ENCODE measurements around the gene RGS14.

The RGS14 gene, protein sequence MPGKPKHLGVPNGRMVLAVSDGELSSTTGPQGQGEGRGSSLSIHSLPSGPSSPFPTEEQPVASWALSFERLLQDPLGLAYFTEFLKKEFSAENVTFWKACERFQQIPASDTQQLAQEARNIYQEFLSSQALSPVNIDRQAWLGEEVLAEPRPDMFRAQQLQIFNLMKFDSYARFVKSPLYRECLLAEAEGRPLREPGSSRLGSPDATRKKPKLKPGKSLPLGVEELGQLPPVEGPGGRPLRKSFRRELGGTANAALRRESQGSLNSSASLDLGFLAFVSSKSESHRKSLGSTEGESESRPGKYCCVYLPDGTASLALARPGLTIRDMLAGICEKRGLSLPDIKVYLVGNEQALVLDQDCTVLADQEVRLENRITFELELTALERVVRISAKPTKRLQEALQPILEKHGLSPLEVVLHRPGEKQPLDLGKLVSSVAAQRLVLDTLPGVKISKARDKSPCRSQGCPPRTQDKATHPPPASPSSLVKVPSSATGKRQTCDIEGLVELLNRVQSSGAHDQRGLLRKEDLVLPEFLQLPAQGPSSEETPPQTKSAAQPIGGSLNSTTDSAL

DNA sequence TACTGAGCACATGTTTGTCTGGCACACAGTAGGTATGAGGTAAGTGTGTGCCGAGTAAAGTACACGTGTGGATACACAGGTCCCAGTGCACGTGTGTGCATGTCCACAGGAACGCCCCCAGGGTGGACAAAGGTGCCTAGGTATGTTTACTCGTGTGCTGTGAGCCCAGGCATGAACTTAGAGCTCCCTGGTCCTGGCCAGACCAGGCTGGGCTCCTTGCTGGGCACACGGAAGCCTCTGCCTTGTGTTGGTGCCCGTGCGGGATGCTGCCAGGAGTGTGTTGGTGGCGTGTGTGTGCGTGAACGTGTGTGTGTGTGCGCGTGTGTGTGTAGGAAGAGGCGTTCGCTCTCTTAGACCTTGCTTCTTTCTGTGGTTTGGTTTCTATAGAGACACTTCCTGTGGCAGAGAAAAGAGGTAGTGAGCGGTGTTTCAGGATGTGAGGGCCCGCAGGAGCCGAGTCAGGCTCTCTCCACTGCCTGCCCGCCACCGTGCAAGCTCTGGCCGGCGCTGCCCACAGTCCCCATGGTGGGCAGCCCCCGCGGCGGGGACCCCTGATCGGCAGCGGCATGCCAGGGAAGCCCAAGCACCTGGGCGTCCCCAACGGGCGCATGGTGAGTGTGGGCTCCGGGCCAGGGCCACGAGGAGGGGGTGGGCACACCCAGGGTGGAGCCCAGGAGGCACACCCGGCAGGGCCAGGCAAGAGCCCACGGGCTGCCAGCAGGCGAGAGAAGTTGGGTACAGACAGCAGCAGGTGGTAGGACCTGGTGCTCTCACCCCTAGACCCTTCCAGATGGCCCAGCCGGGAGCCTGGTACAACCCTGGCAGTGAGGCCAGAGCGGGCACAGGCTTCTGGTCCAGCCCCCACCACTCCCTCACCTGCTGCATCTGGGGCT, at the start of gene RGS14:
TSS of gene RGS14 (plus strand) at position 466 of the 893 bp plus-strand sequence. CDS start at position 567, 101 bp downstream.
- DNase-seq, result peak; percentile 82

DNA sequence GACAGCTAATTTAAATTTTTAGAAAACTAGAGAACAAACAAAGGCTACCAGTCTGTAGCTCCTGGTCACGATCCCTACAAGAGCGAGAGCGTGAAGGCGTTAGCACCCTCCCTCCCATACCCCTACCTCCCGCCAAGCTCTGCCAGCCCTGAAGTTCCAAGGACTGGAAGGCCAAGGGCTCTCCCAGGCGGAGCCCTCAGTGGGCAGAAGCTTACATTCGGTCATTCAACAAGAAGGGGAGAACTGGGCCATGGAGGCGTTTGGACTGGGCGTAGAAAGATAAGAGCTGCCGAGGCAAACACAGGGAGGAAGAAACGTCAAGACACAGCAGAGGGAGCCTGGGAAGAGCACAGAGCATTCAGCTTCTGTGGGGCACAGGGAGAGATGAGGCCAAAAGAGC, 49.0 kb upstream of the RGS14 start:
- no peak for DNase-seq

- DNase-seq, result peak; percentile 81
These were observed 48.2 kb upstream of the RGS14 start for GRCh38 chr5:177309351-177310191.

DNA sequence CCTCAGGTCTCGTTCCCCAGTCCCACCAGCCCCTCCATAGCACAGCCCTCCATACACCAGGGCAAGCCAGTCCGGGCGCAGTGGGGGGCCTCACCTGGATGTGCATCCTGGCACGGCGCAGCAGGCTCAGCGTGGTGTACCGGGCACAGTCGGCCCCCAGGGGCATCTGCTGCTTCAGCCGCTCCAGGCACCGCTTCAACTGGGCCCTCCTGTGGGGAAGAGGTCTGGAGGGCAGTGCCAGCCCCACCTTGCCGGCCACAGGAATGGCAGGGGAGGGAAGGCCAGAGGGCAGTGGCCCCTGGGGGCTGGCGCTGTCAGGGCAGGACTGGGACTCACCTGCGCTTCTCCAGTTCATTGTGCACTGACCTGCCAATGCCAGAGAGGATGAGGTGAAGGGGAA, 47.4 kb upstream of the RGS14 start:
- DNase-seq, result no peak

DNA sequence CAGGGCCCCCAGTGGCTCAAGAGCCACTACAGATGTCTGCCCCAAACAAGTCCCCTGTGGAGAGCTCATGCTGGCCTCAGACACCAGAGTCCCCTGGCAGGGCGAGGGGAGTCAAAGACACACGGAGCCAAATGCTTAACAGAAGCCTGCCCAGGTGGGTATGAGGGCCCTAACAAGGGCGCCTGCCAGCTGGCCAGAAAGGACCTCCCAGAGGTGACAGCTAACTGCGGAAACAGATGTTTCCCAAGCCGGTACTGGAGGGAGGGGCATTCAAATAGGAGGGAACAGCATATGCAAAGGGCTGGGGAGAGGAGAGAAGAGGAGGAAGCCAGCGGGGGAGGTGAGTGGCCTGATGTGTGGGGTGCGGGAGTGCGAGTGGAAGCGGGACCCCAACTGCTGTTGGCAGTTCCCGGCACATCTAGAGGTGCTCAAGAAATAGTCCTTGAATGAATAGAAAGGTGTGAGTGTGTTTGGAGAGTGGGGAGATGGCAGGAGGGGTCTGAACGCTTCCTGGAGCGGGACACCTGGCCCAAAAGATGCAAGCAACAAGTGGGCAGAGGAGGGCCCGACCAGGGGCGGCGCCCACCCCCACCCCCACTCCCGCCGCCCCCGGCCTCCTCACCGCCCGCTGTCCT, 46.9 kb upstream of the RGS14 start:
- DNase-seq, result peak; percentile 31

GRCh38 chr5:177311392-177311722, 46.4 kb upstream of the RGS14 start:
- no peak for DNase-seq

DNA sequence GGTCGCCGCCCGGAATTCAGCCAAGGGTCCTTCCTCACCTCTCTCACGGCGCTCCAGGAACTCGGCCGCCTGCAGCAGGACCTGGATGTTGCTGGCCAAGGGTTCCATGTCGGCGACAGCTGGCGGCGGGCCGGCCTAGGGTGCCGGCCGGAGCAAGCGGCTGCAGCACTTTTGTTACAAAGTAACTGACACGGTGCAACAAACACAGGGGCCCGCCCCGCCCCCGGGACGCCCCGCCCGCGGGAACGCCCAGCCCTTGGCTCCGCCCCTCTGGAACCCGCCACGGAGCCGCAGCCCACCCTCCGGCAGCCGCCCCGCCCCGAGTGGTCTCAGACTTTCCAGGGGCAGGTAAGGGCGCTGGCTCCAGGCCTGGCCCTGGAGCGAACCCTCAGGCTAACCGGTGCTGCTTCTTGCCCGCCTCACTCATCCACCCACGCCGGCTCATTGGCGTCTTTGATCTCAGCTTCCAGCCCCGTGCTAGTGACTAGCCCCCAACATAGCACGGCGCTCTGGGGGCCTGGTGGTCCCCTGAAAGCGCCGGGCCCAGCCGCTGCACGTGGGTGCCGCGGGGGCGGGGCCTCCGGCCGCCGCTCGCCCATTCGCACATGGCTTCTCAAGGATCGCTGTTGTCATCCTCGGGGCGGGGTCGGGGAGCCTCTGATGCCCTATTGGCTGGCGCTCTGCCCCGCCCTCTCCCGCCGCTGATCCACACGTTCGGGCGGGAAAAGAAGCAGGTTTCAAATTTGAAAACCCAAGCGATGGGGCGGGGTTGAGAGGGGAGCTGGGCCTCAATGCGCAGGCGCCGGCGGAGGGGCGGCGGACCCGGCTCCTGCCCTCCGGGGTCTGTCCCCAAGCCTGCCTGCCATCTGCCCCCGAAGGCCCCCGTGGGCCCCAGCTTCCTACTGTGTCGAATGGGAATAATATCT, 45.7 kb upstream of the RGS14 start, which contains the start of gene MXD3:
TSS of gene MXD3 (minus strand) at position 176 of the 926 bp plus-strand sequence. CDS start at position 108, 68 bp downstream.
- DNase-seq, result peak; percentile 98

DNA sequence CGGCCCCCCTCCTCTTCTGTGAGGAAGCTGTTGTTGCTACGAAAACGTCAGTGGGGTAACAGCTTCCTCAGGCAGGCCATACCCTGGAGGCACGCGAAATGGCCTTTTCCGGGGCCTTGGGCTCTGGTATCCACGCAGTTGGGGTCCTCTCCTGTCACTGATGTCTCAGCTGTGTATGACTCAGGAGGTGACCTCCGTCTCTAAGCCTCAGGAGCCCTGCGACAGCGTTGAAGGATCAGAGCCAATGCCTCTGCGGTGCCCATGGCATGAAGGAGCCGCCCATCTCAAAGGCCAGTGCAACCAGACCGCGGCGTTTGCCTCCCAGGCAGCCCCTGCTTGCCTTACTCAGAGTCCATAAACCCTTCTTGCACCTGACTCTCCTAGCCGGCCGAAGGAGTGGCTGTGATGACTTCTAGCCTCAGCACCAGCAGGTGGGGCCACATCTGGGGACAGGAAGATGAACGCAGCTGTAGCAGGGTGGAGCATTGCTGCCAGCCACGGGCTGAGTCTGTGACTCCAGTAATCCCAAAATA, 45.0 kb upstream of the RGS14 start:
- peak; percentile 31 for DNase-seq

GRCh38 chr5:177313561-177314259, 44.0 kb upstream of the RGS14 start:
- DNase-seq, result no peak

DNA sequence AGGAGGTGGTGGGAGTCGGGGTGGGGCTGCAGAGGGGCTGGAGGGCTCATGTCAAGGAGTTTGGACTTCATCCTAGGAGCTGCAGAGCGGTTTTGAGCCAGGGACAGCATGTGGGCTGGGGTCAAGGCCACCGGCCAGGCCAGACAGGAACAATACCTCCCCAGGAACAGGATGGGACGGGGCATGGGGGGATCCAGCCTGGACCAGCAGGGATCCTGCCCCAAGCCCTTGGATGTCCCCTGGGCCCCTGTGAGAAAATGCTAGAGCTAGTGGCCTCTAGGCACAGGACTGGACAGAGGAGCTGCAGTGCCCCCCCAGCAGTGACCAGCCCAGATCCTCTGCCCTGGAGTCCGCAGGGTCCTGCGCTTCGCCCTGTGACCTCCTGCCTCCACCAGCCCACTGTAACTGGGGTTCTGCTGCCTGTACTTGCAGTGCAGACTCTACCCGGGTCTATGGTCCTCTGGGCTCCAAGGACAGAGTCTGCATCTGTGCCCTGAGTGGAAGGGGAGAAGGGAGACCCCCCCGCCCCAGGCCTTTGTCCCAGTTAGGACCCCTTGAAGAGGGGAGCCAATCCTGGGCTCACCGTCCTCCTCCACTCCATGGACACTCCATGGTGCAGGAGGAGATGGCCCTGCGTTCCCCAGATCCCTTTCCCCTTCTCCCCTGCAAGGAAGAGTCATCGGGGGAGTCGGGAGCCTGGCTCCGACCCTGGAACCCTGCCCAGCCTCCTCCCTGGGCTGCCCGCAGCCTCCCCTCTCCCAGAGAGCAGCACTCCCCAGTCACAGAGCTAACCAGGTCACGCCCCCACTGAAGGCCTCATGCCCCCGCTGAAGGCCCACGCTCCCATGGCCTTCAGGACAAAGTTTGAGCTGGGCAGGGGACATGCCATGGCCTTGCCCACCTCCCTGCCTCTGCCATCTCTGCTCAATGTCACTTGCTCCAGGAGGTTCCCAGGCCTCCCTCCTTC, 43.1 kb upstream of the RGS14 start:
- DNase-seq, result no peak

DNA sequence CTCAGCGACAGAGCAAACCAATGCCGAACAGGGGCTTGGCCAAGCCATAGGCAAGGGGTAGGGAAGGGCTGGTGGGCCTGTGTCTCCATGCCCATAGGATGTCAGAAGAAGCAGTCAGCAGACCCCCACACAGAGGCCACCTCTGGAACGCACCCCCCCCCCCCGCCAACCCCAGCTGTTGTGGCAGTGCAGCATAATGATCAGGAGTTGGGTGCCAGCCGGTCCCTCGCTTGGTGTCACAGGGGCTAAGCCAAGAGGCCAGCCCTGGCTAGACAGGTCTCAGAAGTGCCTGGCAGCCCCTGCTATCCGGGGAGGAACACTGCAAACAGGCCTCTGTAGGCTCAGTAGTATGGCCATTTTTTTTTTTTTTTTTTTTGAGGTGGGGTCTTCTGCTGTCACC, 42.3 kb upstream of the RGS14 start:
- DNase-seq, result no peak

GRCh38 chr5:177316005-177316404, 41.7 kb upstream of the RGS14 start:
- DNase-seq, result no peak

- DNase-seq, result peak; percentile 86
These were observed 39.8 kb upstream of the RGS14 start for GRCh38 chr5:177317959-177318377.

DNA sequence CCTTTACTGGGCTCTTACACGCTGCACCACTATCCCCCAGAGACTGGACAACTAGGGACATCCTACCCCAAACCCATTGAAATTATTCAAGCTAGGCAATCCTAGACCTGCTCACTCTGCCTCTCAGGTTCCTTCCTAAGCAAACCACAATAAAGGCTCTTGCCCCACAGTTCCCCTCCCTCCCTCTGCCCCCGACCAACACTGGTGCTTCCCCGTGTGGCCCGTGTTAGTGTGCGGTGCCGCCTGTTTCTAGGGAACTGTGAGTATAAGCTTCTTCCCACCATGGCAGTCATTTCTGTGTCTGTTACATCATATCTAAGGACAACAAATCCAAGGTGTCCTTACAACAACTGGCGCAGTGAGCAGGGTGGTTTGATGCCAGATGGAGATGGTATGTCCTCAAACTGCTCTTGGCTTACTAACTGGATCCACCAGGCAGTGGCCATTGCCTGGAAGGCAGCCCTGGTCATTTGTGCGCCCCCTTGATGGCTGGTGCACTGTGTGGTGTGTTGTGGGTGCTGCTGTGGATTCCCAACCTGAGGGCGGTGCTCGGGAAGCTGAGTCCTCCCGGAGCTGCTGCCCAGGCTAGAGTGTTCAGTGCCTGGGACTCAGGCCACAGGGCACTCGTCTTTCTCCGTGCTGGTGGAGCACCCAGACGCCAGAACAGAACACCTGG, 37.7 kb upstream of the RGS14 start:
- no peak for DNase-seq

DNA sequence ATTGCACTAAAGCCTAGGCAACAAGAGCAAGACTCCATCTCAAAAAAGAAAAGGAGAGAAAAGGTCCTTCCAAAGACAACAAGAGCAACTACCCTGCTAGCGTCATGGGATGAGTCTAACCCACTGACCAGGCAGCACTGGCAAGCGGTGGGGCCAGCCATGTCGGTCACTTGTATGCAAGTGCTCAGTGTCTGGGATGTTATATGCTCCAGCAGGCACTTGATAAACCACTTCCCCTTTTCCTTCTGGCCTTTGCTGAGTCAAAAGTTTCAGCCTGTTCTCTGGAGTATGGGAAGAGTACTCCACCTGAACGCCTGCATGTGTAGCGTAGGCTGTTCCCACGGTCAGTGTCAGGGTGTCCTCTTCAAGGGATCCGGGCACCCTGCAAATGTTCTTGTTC, 36.8 kb upstream of the RGS14 start:
- DNase-seq, result no peak

DNA sequence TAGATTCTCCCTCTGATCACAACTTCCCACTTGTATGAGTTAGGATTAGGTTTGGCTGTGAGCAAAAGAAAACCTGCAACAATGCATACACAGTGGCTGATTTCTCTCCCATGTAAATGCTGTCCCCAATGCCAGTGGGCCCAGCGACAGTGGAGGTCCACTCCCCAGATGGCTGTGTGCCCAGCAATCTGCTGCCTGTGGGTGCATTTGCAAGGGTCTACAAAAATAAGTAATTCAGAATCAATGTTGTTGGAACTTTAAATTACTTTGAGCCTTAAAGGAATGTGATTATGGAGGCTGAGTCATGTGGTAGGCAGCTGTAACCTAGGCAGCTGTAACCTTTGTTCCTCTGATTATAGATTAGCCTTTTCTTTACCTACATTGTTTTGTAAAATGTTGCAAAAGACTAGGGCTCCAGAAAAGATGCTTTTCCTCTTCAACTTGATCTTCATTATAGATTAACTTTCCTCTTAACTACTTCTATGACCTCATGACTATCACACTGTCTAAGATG, 31.8 kb upstream of the RGS14 start:
- no peak for DNase-seq
